RWPE1 (cell line): ENCODE results near the gene TSPOAP1.
A peak's percentile ranks its signal among the peaks of the same experiment; 100 is the strongest.

ENCODE experiments used
- CTCF ChIA-PET: fragments of 350-600 bp; sonication (Branson Sonifier 250); formaldehyde crosslinking; extraction: SDS; loops from one replicate; lab custom pipeline; 2021; lab: Yijun Ruan, JAX
- POLR2A ChIA-PET: fragments of 400-600 bp; formaldehyde crosslinking; extraction: SDS; loops from one replicate; lab custom pipeline; 2020; ENCODE audit warnings: antibody characterized with exemption; ENCODE audit not compliant: low non-redundant PET; lab: Yijun Ruan, JAX
- DNase-seq: peaks from one replicate; pipeline ENCODE4 v3.0.0; 2012; ENCODE audit warnings: low spot score
- H3K27ac ChIP-seq: fragments of 450-650 bp; 2 replicates; pipeline ENCODE4 v1.5.1; 2017
- TF ChIP-seq, protein P1 (sequence below): fragments of 450-650 bp; conservative IDR thresholded peaks from 2 replicates; pipeline ENCODE4 v1.5.1; 2017; ENCODE audit warnings: low read depth, mild to moderate bottlenecking

Gene TSPOAP1

GRCh38 chr17:58331815-58332777 is 3.5 kb upstream of the TSPOAP1 start:
- ChIA-PET CTCF (no interaction called here), POLR2A (no interaction called here)
- no peak overlapping the region for H3K27ac ChIP-seq
- no peak for DNase-seq
- TF ChIP-seq, protein P1, sequence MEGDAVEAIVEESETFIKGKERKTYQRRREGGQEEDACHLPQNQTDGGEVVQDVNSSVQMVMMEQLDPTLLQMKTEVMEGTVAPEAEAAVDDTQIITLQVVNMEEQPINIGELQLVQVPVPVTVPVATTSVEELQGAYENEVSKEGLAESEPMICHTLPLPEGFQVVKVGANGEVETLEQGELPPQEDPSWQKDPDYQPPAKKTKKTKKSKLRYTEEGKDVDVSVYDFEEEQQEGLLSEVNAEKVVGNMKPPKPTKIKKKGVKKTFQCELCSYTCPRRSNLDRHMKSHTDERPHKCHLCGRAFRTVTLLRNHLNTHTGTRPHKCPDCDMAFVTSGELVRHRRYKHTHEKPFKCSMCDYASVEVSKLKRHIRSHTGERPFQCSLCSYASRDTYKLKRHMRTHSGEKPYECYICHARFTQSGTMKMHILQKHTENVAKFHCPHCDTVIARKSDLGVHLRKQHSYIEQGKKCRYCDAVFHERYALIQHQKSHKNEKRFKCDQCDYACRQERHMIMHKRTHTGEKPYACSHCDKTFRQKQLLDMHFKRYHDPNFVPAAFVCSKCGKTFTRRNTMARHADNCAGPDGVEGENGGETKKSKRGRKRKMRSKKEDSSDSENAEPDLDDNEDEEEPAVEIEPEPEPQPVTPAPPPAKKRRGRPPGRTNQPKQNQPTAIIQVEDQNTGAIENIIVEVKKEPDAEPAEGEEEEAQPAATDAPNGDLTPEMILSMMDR, result no peak

GRCh38 chr17:58330997-58331814 is 2.6 kb upstream of the TSPOAP1 start:
- ChIA-PET CTCF (interaction anchor here (0.5 kb wide), 1 partner anchor 1278 kb away, joined by 5 read pairs; no protein-coding TSS in a partner anchor), POLR2A (no interaction called here)
- TF ChIP-seq, protein P1, result no peak
- H3K27ac ChIP-seq, result no peak overlapping the region
- DNase-seq, result no peak

GRCh38 chr17:58330538-58330996 is 2.0 kb upstream of the TSPOAP1 start:
- CTCF ChIA-PET, result interaction anchor here (0.6 kb wide), 1 partner anchor 25 kb away, joined by 3 read pairs; no protein-coding TSS in a partner anchor
- no peak overlapping the region for H3K27ac ChIP-seq
- DNase-seq, result no peak
- TF ChIP-seq, protein P1, result no peak
- POLR2A ChIA-PET, result no interaction called here

- ChIA-PET CTCF (interaction anchor here (0.6 kb wide), 1 partner anchor 25 kb away, joined by 3 read pairs; no protein-coding TSS in a partner anchor), POLR2A (no interaction called here)
- DNase-seq, result no peak
- no peak overlapping the region for H3K27ac ChIP-seq
- TF ChIP-seq, protein P1, result no peak
Measured at GRCh38 chr17:58329810-58330537, 1.4 kb upstream of the TSPOAP1 start.

DNA sequence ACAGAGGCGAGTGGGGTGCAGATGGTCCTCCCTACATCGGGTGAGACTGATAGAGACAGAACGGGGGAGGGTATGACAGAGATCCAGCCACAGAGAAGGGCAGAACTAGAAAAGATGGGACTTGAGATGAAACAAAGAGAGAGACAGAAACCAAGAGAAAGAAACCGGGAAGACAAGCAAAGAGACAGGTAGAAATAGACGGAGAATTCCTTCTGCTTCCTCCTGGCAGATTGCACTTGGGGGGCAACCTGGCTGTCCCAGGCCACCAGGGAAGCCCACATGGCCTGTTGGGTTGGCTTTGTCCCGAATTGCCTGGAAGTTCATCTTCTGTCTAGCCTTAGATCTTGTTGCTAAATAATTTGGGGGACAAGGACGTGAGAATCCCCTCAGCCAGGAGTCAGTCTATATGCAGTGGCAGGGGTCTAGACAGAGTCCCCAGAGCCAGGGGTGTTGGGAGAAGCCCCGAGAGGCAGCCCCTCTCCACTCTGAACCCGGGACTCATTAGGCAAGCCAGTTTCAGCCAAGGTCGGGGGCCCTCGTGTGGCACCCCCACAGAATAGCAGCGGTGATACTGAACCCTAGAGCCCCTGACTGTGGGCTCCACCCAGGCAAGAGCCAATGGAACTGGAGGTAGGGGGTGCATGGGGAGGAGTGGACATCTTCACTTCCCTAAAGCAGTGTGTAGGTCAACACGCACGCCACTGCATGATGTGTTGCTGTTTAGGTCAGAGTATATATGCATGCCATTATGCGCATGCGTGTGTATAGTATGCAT is 627 bp upstream of the TSPOAP1 start:
- no peak overlapping the region for H3K27ac ChIP-seq

More for the DNA sequence above, 627 bp upstream of the TSPOAP1 start:
- TF ChIP-seq, protein P1, result peak; percentile 29; the same call in 1 of the 2 replicates
- no peak for DNase-seq
- POLR2A ChIA-PET, result no interaction called here
- CTCF ChIA-PET, result no interaction called here
